Measurements from ENCODE around the gene ZSCAN21.

The ZSCAN21 gene

DNA sequence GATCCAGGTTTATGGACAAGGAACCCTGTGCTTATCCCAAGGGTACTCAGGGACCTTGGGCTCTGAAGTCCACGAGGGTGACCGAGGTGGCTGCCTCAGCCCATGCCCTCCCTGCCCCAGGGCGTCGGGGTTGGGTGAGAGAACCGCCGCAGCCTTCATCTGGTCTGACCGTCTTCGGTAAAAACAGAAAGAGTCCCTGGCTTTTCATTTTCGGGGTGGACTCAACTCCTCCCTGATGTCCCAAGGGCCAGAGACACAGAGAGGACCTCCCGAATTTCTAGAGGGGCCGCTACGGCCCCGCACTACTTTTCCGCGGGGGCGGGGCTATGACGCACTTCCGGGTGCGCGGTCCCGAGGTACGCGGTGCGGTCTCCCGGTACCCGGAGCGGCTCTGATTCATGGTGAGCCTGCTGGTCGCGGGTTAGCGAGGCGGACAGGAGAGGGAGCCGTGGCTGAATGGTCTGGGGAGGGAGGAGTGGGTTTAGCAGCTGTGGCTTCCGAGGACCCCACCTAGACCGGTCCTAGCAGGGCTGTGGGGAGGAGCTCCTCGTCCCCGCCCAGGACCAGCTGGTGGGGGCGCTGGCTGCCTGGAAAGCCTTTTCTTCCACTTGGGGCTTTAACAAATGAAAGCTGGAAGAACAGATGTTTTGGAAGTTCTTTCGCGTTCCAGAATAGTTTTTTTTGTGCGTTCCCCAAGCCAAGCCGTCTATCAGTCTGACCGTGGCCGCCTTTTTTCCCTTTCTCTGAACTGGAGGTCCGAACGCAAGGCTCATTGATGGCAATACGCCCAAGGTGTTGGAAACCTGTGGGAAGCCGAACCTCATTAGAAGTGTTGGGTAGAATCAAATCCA, at the start of gene ZSCAN21:
Gene ZSCAN21, plus strand, starts transcription at position 334 of the 851 bp plus-strand sequence. CDS start 7,233 bp downstream, outside the sequence.
- Histone ChIP-seq H3K27ac (peak within 1 kb of the TSS; percentile 84), H3K9me3 (ENCODE audit: control insufficient read depth, low read length) (no peaks in the 10 kb centered on the region), H3K4me2 (ENCODE audit: low read length) (peak within 1 kb of the TSS; percentile 99), H2AFZ (peak within 1 kb of the TSS; percentile 93), H3K4me1 (peaks cover 4% of the 10 kb centered on the region), H3K9ac (peak within 1 kb of the TSS; percentile 20), H3K79me2 (peaks cover 9% of the 10 kb centered on the region), H3K4me3 (ENCODE audit: low read depth, low read length) (peak within 1 kb of the TSS; percentile 93), H3K36me3 (ENCODE audit: control insufficient read depth, insufficient read depth, low read length) (no peaks in the 10 kb centered on the region), H3K27me3 (ENCODE audit: control insufficient read depth, insufficient read depth, low read length) (no peaks in the 10 kb centered on the region)
- TF ChIP-seq, protein P1, sequence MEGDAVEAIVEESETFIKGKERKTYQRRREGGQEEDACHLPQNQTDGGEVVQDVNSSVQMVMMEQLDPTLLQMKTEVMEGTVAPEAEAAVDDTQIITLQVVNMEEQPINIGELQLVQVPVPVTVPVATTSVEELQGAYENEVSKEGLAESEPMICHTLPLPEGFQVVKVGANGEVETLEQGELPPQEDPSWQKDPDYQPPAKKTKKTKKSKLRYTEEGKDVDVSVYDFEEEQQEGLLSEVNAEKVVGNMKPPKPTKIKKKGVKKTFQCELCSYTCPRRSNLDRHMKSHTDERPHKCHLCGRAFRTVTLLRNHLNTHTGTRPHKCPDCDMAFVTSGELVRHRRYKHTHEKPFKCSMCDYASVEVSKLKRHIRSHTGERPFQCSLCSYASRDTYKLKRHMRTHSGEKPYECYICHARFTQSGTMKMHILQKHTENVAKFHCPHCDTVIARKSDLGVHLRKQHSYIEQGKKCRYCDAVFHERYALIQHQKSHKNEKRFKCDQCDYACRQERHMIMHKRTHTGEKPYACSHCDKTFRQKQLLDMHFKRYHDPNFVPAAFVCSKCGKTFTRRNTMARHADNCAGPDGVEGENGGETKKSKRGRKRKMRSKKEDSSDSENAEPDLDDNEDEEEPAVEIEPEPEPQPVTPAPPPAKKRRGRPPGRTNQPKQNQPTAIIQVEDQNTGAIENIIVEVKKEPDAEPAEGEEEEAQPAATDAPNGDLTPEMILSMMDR (IDR thresholded peaks at IDR 0.05): peak; percentile 21

DNA sequence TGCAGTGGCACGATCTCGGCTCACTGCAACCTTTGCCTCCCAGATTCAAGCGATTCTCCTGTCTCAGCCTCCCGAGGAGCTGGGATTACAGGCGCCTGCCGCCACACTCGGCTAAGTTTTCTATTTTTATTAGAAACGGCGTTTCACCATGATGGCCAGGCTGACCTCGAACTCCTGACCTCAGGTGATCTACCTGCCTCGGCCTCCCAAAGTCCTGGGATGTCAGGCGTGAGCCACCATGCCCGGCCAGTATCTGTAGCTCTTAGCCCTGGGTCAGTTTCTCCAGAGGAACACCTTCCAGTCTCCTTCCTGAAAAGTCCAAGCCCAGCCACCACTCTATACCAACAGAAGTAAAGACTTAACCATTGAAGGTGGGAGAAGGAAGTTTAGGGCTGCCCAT, 49.3 kb upstream of the ZSCAN21 start:
- Histone ChIP-seq H3K27ac (no peak overlapping the region), H3K4me3 (ENCODE audit: low read depth, low read length) (no peak overlapping the region), H3K36me3 (ENCODE audit: control insufficient read depth, insufficient read depth, low read length) (no peaks in the 10 kb centered on the region), H3K4me2 (ENCODE audit: low read length) (no peak overlapping the region), H3K9ac (no peak overlapping the region), H3K4me1 (no peaks in the 10 kb centered on the region), H3K27me3 (ENCODE audit: control insufficient read depth, insufficient read depth, low read length) (no peaks in the 10 kb centered on the region), H3K9me3 (ENCODE audit: control insufficient read depth, low read length) (no peaks in the 10 kb centered on the region), H3K79me2 (no peaks in the 10 kb centered on the region), H2AFZ (no peak overlapping the region)
- TF ChIP-seq, protein P1 (IDR thresholded peaks at IDR 0.05): no peak

DNA sequence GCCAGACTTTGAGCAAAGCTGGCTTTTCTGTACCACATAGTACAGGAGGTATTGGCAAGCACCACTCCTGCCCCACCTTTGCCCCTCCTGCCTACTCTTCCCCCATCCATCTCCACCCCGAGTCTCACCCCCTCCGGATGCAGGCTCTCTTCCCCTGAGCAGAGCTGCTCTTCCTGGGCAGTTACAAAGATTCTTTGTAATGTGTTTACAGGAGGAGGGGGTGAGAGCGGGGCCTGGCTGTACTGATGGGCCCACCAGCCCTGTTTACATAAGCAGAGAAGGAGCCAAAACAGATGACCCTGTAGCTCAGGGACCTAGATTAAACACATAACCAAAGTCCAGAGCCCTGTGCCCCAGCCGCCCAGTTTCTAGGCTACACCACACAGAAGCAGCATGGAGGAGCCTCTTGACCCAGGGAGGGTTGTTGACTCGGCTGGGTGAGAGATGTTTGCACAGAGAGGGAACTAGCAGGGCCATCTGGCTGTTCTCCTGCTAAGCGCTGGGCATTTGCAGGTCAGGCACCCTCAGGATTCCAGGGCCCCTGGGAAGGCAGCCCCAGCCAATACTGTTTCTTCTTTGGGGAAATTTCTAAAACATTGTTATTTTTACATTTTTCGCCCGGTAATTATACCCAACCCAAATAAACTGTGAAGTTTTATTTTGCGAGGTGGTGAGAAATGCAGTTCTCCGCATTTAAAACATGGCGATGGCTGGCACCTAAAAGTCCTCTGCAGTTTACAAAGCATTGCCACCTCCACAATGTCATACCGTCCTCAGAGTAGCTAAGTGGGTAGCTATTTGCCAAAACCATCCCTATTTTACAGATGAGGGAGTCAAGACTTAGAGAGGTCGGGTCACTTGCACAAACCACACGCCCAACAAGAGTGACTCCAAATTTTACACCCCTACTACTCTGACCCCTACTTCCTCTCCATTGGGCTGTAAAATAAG, 45.6 kb upstream of the ZSCAN21 start:
- Histone ChIP-seq H3K4me2 (ENCODE audit: low read length) (no peak overlapping the region), H3K9ac (no peak overlapping the region), H3K79me2 (no peaks in the 10 kb centered on the region), H3K9me3 (ENCODE audit: control insufficient read depth, low read length) (no peaks in the 10 kb centered on the region), H3K27me3 (ENCODE audit: control insufficient read depth, insufficient read depth, low read length) (no peaks in the 10 kb centered on the region), H3K4me3 (ENCODE audit: low read depth, low read length) (no peak overlapping the region), H3K4me1 (no peaks in the 10 kb centered on the region), H3K27ac (no peak overlapping the region), H2AFZ (no peak overlapping the region), H3K36me3 (ENCODE audit: control insufficient read depth, insufficient read depth, low read length) (no peaks in the 10 kb centered on the region)
- TF ChIP-seq, protein P1 (IDR thresholded peaks at IDR 0.05): no peak

- Histone ChIP-seq H3K36me3 (ENCODE audit: control insufficient read depth, insufficient read depth, low read length) (no peaks in the 10 kb centered on the region), H3K9me3 (ENCODE audit: control insufficient read depth, low read length) (no peaks in the 10 kb centered on the region), H3K79me2 (no peaks in the 10 kb centered on the region), H3K4me3 (ENCODE audit: low read depth, low read length) (no peak overlapping the region), H2AFZ (no peak overlapping the region), H3K4me1 (no peaks in the 10 kb centered on the region), H3K4me2 (ENCODE audit: low read length) (no peak overlapping the region), H3K27ac (no peak overlapping the region), H3K27me3 (ENCODE audit: control insufficient read depth, insufficient read depth, low read length) (no peaks in the 10 kb centered on the region), H3K9ac (no peak overlapping the region)
- TF ChIP-seq, protein P1 (IDR thresholded peaks at IDR 0.05): no peak
These were observed 41.7 kb upstream of the ZSCAN21 start for GRCh38 chr7:100007887-100008286.

All from parathyroid adenoma (tissue), 2 donors.